Bronchial epithelial cell (primary cell): ENCODE data around the gene DLGAP4. TPM values are rescaled to one million over a fixed set of nuclear protein-coding genes. Genes with fewer than 3 reads are reported as not detected.

ENCODE experiments used
- DNase-seq: peaks from one replicate; pipeline ENCODE4 v3.0.0-alpha.2; 2010; ENCODE audit warnings: low read depth
- FAIRE-seq: peaks from 2 replicates; lab custom pipeline; 2011; peaks lifted over from hg19 to GRCh38; lab: Jason Lieb, UNC
- H3K27me3 ChIP-seq: 2 replicates; pipeline ENCODE4 v1.5.1; 2011; ENCODE audit warnings: low read length; ENCODE audit not compliant: control insufficient read depth, insufficient read depth
- H3K36me3 ChIP-seq: 2 replicates; pipeline ENCODE4 v1.5.1; 2011; ENCODE audit warnings: low read length; ENCODE audit not compliant: control insufficient read depth, insufficient read depth
- H3K4me3 ChIP-seq: 2 replicates; pipeline ENCODE4 v1.5.1; 2011; ENCODE audit warnings: mild to moderate bottlenecking, low read depth, low read length, control low read depth
- CTCF ChIP-seq: IDR thresholded peaks from 2 replicates; pipeline ENCODE4 v1.5.1; 2011; ENCODE audit warnings: mild to moderate bottlenecking, moderate library complexity, low read length, control low read depth, inconsistent platforms; ENCODE audit not compliant: insufficient read depth, severe bottlenecking
- total RNA-seq: library from RNA; depleted of rRNA; stranded (reverse); fragments of >200 nt; gene quantifications from 2 replicates; pipeline ENCODE4 v1.2.1, GENCODE V29; 2014

The DLGAP4 gene
- total RNA-seq, 1 donor from 2014 or later = 5.5 TPM

- TF ChIP-seq CTCF = no peak
- H3K27me3 ChIP-seq = peaks cover 2% of the 10 kb centered on the region
- FAIRE-seq (no peak), DNase-seq (no peak)
- H3K36me3 ChIP-seq = no peaks in the 10 kb centered on the region
- no peak overlapping the region for H3K4me3 ChIP-seq
Measured at GRCh38 chr20:36405255-36405654, 99.1 kb downstream of the DLGAP4 start.

- no peak for TF ChIP-seq CTCF
- Histone ChIP-seq H3K36me3 (no peaks in the 10 kb centered on the region), H3K27me3 (no peaks in the 10 kb centered on the region), H3K4me3 (no peak overlapping the region)
- no peak for FAIRE-seq
- peak; percentile 62 for DNase-seq
Measured at GRCh38 chr20:36407199-36407733, 101.1 kb downstream of the DLGAP4 start.

- no peaks in the 10 kb centered on the region for H3K27me3 ChIP-seq
- peak; percentile 64 for FAIRE-seq
- no peak for TF ChIP-seq CTCF
- DNase-seq = peak; percentile 91
- H3K4me3 ChIP-seq = no peak overlapping the region
- H3K36me3 ChIP-seq = no peaks in the 10 kb centered on the region
Measured at GRCh38 chr20:36408219-36408618, 102.1 kb downstream of the DLGAP4 start.

GRCh38 chr20:36411861-36412454 lies 105.8 kb downstream of the DLGAP4 start:
- Histone ChIP-seq H3K36me3 (no peaks in the 10 kb centered on the region), H3K4me3 (no peak overlapping the region), H3K27me3 (no peaks in the 10 kb centered on the region)
- FAIRE-seq (no peak), DNase-seq (no peak)
- TF ChIP-seq CTCF = no peak

- Histone ChIP-seq H3K36me3 (no peaks in the 10 kb centered on the region), H3K4me3 (no peak overlapping the region), H3K27me3 (no peaks in the 10 kb centered on the region)
- no peak for TF ChIP-seq CTCF
- DNase-seq = no peak
- no peak for FAIRE-seq
Measured at GRCh38 chr20:36415475-36416002, 109.4 kb downstream of the DLGAP4 start.
